Measurements from ENCODE around the gene BDP1. TPM values are rescaled to one million over a fixed set of nuclear protein-coding genes. Genes with fewer than 3 reads are reported as not detected.
"Not testable (repeated sequence)": the region's sequence is repeated elsewhere in the genome, so short reads cannot be mapped to it uniquely, and the experiment has no call there.

The BDP1 gene
- polyA plus RNA-seq, 1 experiment: 3.7 TPM

DNA sequence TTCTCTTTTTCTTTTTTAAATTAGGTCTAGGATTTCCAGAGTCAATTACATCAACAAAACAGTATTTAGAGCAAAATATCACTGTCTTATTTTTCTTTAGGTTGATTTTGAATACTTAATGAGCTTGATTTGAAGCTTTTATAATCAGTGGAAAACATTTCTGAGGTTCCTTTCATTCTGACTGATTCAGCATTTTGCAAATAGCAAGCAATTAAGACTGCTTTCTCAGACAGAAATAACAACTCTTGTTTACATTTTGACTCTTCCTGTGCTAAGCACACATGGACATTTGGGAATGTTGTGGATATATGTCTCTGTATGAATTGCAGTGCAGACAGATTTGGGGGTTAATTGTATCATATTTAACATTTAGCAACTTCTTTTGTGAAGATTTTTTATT lies 109.4 kb downstream of the BDP1 start:
- ChIA-PET POLR2A (no interaction called here), CTCF (no interaction called here)
- TF ChIP-seq, protein P1, sequence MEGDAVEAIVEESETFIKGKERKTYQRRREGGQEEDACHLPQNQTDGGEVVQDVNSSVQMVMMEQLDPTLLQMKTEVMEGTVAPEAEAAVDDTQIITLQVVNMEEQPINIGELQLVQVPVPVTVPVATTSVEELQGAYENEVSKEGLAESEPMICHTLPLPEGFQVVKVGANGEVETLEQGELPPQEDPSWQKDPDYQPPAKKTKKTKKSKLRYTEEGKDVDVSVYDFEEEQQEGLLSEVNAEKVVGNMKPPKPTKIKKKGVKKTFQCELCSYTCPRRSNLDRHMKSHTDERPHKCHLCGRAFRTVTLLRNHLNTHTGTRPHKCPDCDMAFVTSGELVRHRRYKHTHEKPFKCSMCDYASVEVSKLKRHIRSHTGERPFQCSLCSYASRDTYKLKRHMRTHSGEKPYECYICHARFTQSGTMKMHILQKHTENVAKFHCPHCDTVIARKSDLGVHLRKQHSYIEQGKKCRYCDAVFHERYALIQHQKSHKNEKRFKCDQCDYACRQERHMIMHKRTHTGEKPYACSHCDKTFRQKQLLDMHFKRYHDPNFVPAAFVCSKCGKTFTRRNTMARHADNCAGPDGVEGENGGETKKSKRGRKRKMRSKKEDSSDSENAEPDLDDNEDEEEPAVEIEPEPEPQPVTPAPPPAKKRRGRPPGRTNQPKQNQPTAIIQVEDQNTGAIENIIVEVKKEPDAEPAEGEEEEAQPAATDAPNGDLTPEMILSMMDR (IDR thresholded peaks at IDR 0.05; ENCODE audit: insufficient read depth, low read depth, low read length): no peak
- H3K4me3 ChIP-seq (ENCODE audit: low read depth, low read length): no peak overlapping the region
- H3K36me3 ChIP-seq (ENCODE audit: control insufficient read depth, insufficient read depth, low read length): peaks cover 9% of the 10 kb centered on the region
- no peak for DNase-seq (ENCODE audit: low read depth)
- no peaks in the 10 kb centered on the region for H3K27me3 ChIP-seq (ENCODE audit: control insufficient read depth, insufficient read depth, low read length)

DNA sequence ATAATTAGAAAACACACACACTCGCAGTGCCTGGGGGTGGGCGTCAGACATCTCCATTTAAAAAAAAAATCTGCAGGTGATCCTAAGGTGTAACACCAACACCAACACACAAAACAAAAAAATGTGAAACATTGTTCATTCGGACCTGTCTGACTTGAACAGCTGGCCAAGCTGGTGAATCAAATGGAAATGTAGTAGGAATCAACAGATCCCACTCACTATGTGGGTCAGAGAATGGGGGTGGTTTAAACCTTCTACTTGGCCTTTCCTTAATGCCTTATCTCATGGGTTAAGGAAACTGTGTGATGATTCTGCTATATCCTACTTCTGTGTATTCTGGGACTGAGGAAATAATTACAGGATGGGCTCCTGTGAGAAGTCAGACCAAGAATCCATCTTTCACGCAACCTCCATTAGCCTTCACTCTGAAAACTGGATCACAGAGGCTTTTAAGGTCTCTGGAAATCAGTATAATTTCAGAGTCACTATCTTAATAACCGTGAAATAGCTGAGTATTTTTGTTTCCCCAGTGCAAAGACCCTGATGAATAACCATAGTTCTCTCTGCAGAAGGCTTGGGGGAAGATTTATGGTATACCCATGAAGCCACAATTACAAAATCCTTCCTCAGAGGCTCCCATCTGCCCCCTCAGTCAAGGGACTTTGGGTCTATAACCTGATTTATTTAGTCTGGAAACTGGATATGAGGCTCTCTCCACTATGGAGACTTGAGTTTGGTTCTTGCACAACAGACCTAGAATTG lies 114.5 kb downstream of the BDP1 start:
- TF ChIP-seq, protein P1 (IDR thresholded peaks at IDR 0.05; ENCODE audit: insufficient read depth, low read depth, low read length): no peak
- ChIA-PET CTCF (interaction anchor here (1.1 kb wide), 1 partner anchor 8 kb away, joined by 3 read pairs; no protein-coding TSS in a partner anchor), POLR2A (no interaction called here)
- no peak for DNase-seq (ENCODE audit: low read depth)
- peaks cover 2% of the 10 kb centered on the region; the same call in 1 of the 2 replicates for H3K36me3 ChIP-seq (ENCODE audit: control insufficient read depth, insufficient read depth, low read length)
- no peak overlapping the region for H3K4me3 ChIP-seq (ENCODE audit: low read depth, low read length)
- no peaks in the 10 kb centered on the region for H3K27me3 ChIP-seq (ENCODE audit: control insufficient read depth, insufficient read depth, low read length)

DNA sequence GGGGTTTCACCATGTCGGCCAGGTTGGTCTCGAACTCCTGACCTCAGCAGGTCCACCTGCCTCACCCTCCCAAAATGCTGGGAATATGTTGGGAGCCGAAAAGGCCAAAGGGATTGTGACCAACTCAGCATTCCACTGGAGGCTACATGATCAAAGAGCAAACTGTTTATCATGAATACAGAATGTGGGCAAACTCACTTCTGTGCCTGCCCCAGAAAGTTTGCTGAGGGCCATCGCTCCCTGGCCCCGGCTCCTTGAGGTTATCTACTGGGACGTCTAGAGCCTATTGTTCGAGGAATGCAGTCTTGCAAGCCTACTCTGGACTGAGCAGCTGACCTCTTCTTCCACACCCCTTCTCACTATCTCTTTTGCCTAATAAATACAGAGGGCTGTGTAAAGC lies 116.4 kb downstream of the BDP1 start:
- H3K36me3 ChIP-seq (ENCODE audit: control insufficient read depth, insufficient read depth, low read length); DNase-seq (ENCODE audit: low read depth); H3K4me3 ChIP-seq (ENCODE audit: low read depth, low read length); POLR2A ChIA-PET; CTCF ChIA-PET; H3K27me3 ChIP-seq (ENCODE audit: control insufficient read depth, insufficient read depth, low read length): not testable (repeated sequence)

DNA sequence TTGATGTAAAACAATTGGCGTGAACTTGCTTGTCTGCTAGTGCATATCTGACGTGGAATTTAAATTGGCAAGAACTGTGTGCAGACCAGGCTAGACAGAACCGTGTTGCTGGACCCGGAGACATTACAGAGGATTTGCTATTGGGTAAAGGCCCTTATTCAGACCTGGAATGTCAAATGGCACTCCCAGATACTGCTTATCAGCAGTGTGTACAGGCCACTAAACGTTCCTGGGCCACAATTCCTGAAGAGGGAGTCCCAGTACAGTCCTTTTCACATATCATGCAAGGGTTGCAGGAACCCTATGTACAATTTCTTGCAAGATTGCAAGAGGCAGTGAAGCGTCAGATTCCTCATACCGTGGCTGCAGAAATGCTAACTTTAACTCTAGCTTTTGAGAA lies 118.1 kb downstream of the BDP1 start:
- ChIA-PET POLR2A (no interaction called here), CTCF (no interaction called here)
- H3K4me3 ChIP-seq (ENCODE audit: low read depth, low read length): no peak overlapping the region
- H3K27me3 ChIP-seq (ENCODE audit: control insufficient read depth, insufficient read depth, low read length): no peaks in the 10 kb centered on the region
- no peak for DNase-seq (ENCODE audit: low read depth)
- no peaks in the 10 kb centered on the region for H3K36me3 ChIP-seq (ENCODE audit: control insufficient read depth, insufficient read depth, low read length)
- TF ChIP-seq, protein P1 (IDR thresholded peaks at IDR 0.05; ENCODE audit: insufficient read depth, low read depth, low read length): no peak

DNA sequence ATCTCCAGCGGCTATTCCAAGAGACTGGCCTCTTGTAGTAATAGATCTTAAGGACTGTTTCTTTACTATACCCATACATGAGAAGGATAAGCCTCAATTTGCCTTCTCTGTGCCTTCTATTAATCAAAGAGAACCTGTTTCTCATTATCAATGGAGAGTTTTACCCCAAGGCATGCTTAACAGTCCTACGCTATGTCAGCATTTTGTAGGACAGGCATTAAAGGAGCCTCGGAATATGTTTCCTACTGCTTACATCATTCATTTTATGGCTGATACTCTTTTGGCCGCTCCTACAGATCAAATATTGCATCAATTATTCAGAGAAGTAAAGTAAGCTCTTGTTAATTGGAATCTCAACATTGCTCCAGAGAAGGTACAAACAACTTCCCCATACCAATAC lies 120.1 kb downstream of the BDP1 start:
- H3K36me3 ChIP-seq (ENCODE audit: control insufficient read depth, insufficient read depth, low read length); POLR2A ChIA-PET; DNase-seq (ENCODE audit: low read depth); H3K27me3 ChIP-seq (ENCODE audit: control insufficient read depth, insufficient read depth, low read length); H3K4me3 ChIP-seq (ENCODE audit: low read depth, low read length): not testable (repeated sequence)
- CTCF ChIA-PET: interaction anchor here (0.6 to 1.1 kb wide), 2 partner anchors 9 to 18 kb away, joined by 3 read pairs; no protein-coding TSS in a partner anchor

DNA sequence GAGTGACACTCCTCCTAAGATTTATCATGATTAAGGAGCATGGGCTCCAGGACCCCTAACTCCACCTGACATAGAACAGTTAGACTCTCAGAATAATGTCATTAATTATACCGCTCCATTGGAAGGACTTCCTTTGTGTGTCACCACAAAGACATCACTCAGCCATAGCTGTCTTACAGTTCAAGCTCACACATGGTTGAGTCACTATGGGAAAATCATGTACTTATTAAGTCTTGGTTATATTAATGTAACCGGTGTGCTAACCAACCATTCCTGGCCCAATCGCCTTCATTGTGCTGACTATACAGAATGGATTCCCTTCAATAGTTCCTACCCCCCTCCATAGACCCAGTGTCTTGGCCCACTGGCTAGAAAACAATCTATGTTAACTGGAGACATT lies 120.8 kb downstream of the BDP1 start:
- CTCF ChIA-PET: no interaction called here
- Histone ChIP-seq H3K4me3 (ENCODE audit: low read depth, low read length) (no peak overlapping the region), H3K27me3 (ENCODE audit: control insufficient read depth, insufficient read depth, low read length) (no peaks in the 10 kb centered on the region), H3K36me3 (ENCODE audit: control insufficient read depth, insufficient read depth, low read length) (no peaks in the 10 kb centered on the region)
- no peak for DNase-seq (ENCODE audit: low read depth)
- TF ChIP-seq, protein P1 (IDR thresholded peaks at IDR 0.05; ENCODE audit: insufficient read depth, low read depth, low read length): no peak
- POLR2A ChIA-PET: interaction anchor here (0.6 kb wide), 1 partner anchor 30 kb away, joined by 4 read pairs; no protein-coding TSS in a partner anchor

DNA sequence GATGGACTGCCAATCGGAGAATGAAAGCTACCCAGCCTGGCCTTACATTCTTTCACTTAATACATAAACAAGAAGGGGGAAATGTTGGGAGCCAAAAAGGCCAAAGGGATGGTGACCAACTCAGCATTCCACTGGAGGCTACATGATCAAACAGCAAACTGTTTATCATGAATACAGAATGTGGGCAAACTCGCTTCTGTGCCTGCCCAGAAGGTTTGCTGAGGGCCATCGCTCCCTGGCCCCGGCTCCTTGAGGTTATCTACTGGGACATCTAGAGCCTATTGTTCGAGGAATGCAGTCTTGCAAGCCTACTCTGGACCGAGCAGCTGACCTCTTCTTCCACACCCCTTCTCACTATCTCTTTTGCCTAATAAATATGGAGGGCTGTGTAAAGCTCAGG lies 122.4 kb downstream of the BDP1 start:
- DNase-seq (ENCODE audit: low read depth); POLR2A ChIA-PET; H3K36me3 ChIP-seq (ENCODE audit: control insufficient read depth, insufficient read depth, low read length); H3K27me3 ChIP-seq (ENCODE audit: control insufficient read depth, insufficient read depth, low read length); H3K4me3 ChIP-seq (ENCODE audit: low read depth, low read length): not testable (repeated sequence)
- CTCF ChIA-PET: interaction anchor here (1.0 kb wide), 1 partner anchor 8 kb away, joined by 3 read pairs; no protein-coding TSS in a partner anchor
